Measurements from ENCODE around the gene NEDD4. TPM values are rescaled to one million over a fixed set of nuclear protein-coding genes. Genes with fewer than 3 reads are reported as not detected.

Gene NEDD4
- polyA plus RNA-seq, 1 of the 3 experiments (the other 2 are of a cell fraction), result 12.9 TPM

GRCh38 chr15:55780292-55780691, 213.1 kb downstream of the NEDD4 start:
- Histone ChIP-seq H3K9me2 (no peaks in the 10 kb centered on the region), H3F3A (replicated peaks; ENCODE audit: insufficient read depth) (no peaks in the 10 kb centered on the region), H3K9ac (no peak overlapping the region), H3K79me2 (ENCODE audit: insufficient read depth) (no peaks in the 10 kb centered on the region), H3K36me3 (replicated peaks in 1 of 2; ENCODE audit: control insufficient read depth in 1 of 2, insufficient read depth in 2 of 2, low read length in 1 of 2) (no peaks in the 10 kb centered on the region), H2AFZ (ENCODE audit: low read depth) (no peak overlapping the region), H4K20me1 (ENCODE audit: insufficient read depth) (no peaks in the 10 kb centered on the region), H3K4me3 (ENCODE audit: low read depth in 2 of 2, low read length in 1 of 2) (no peak overlapping the region), H3K27me3 (ENCODE audit: insufficient read depth) (no peaks in the 10 kb centered on the region), H3K4me1 (ENCODE audit: control insufficient read depth in 1 of 2, insufficient read depth in 2 of 2, low read depth in 1 of 2, low read length in 1 of 2) (peaks cover 0 to 22% of the 10 kb centered on the region in 2 experiments; a peak in 2 of 4 replicates), H3K9me3 (no peaks in the 10 kb centered on the region), H3K4me2 (no peak overlapping the region), H3K27ac (ENCODE audit: low read depth in 2 of 2, low read length in 1 of 2) (no peak overlapping the region)
- TF ChIP-seq ELF1 (IDR thresholded peaks at IDR 0.05) (no peak), SIN3A (IDR thresholded peaks at IDR 0.05; ENCODE audit: borderline replicate concordance, low read depth, low read length) (no peak), RCOR1 (IDR thresholded peaks at IDR 0.05; ENCODE audit: low read length) (no peak), NRF1 (IDR thresholded peaks at IDR 0.05; ENCODE audit: low read depth, low read length) (no peak), USF1 (IDR thresholded peaks at IDR 0.05; ENCODE audit: borderline replicate concordance, low read depth) (no peak), CHD2 (IDR thresholded peaks at IDR 0.05; ENCODE audit: low read length, partially characterized antibody) (no peak), JUND (IDR thresholded peaks at IDR 0.05) (no peak), MAX (IDR thresholded peaks at IDR 0.05; ENCODE audit: low read depth) (no peak), FOXJ3 (CRISPR knock-in tag; IDR thresholded peaks at IDR 0.05) (no peak), MEF2A (IDR thresholded peaks at IDR 0.05; ENCODE audit: borderline replicate concordance, low read depth) (no peak), MXI1 (IDR thresholded peaks at IDR 0.05; ENCODE audit: low read depth, low read length) (no peak), EP300 (IDR thresholded peaks at IDR 0.05; ENCODE audit: borderline replicate concordance in 1 of 2, low read depth in 1 of 2, low read length in 1 of 2) (no peak), TAF1 (IDR thresholded peaks at IDR 0.05; ENCODE audit: borderline replicate concordance, low read depth, low read length) (no peak), TEAD4 (IDR thresholded peaks at IDR 0.05; ENCODE audit: borderline replicate concordance, insufficient read depth) (no peak)
- POLR2A ChIA-PET, result interaction anchor here (0.6 kb wide), 1 partner anchor 237 kb away, joined by 4 read pairs; no protein-coding TSS in a partner anchor
- no peak for DNase-seq
- WGBS (ENCODE audit: low lambda C conversion rate), result 44% methylated on average over 2 of the region's 2 CpGs
- CTCF ChIA-PET, result interaction anchor here (0.6 to 0.7 kb wide), 2 partner anchors 19 to 91 kb away, joined by 3 read pairs; no protein-coding TSS in a partner anchor

- ChIA-PET POLR2A (no interaction called here), CTCF (interaction anchor here (0.5 to 2.1 kb wide), 2 partner anchors 115 to 130 kb away, joined by 3 to 6 read pairs; no protein-coding TSS in a partner anchor)
- Histone ChIP-seq H3F3A (replicated peaks; ENCODE audit: insufficient read depth) (no peaks in the 10 kb centered on the region), H3K4me3 (ENCODE audit: low read depth in 2 of 2, low read length in 1 of 2) (no peak overlapping the region), H3K4me1 (ENCODE audit: control insufficient read depth in 1 of 2, insufficient read depth in 2 of 2, low read depth in 1 of 2, low read length in 1 of 2) (peaks cover 0 to 20% of the 10 kb centered on the region in 2 experiments; a peak in 2 of 4 replicates), H3K27ac (ENCODE audit: low read depth in 2 of 2, low read length in 1 of 2) (no peak overlapping the region), H3K9ac (no peak overlapping the region), H4K20me1 (ENCODE audit: insufficient read depth) (no peaks in the 10 kb centered on the region), H2AFZ (ENCODE audit: low read depth) (no peak overlapping the region), H3K36me3 (replicated peaks in 1 of 2; ENCODE audit: control insufficient read depth in 1 of 2, insufficient read depth in 2 of 2, low read length in 1 of 2) (no peaks in the 10 kb centered on the region), H3K9me2 (no peaks in the 10 kb centered on the region), H3K4me2 (no peak overlapping the region), H3K27me3 (ENCODE audit: insufficient read depth) (no peaks in the 10 kb centered on the region), H3K79me2 (ENCODE audit: insufficient read depth) (no peaks in the 10 kb centered on the region), H3K9me3 (no peaks in the 10 kb centered on the region)
- 55% methylated on average over 3 of the region's 3 CpGs for WGBS (ENCODE audit: low lambda C conversion rate)
- DNase-seq, result no peak
- TF ChIP-seq USF2 (IDR thresholded peaks at IDR 0.05; ENCODE audit: borderline replicate concordance, low read depth, low read length) (no peak), POLR2AphosphoS5 (IDR thresholded peaks at IDR 0.05; ENCODE audit: low read depth, low read length) (no peak), TCF12 (IDR thresholded peaks at IDR 0.05) (no peak), RXRA (IDR thresholded peaks at IDR 0.05; ENCODE audit: borderline replicate concordance, low read depth) (no peak), GABPA (IDR thresholded peaks at IDR 0.05; ENCODE audit: low read depth) (no peak), RCOR1 (IDR thresholded peaks at IDR 0.05; ENCODE audit: low read length) (no peak), GATA2 (CRISPR knock-in tag; IDR thresholded peaks at IDR 0.05) (no peak), YY1 (IDR thresholded peaks at IDR 0.05; ENCODE audit: low read depth) (no peak), RFX5 (IDR thresholded peaks at IDR 0.05; ENCODE audit: low read length) (no peak), PBX3 (IDR thresholded peaks at IDR 0.05) (no peak), TEAD4 (IDR thresholded peaks at IDR 0.05; ENCODE audit: borderline replicate concordance, insufficient read depth) (no peak), CTCF (IDR thresholded peaks at IDR 0.05) (no peak), EZH2phosphoT487 (IDR thresholded peaks at IDR 0.05; ENCODE audit: borderline replicate concordance, low read depth) (no peak)
These were observed 214.5 kb downstream of the NEDD4 start for GRCh38 chr15:55778932-55779331.
